GM19463 (cell line): ENCODE measurements around the gene YWHAH.

Experiments
- ATAC-seq: cut with Tn5 transposase; IDR thresholded peaks from one replicate; pipeline ENCODE4 v1.9.1; 2021; ENCODE audit warnings: mild to moderate bottlenecking, moderate library complexity; ENCODE audit not compliant: unreplicated experiment

YWHAH gene

DNA sequence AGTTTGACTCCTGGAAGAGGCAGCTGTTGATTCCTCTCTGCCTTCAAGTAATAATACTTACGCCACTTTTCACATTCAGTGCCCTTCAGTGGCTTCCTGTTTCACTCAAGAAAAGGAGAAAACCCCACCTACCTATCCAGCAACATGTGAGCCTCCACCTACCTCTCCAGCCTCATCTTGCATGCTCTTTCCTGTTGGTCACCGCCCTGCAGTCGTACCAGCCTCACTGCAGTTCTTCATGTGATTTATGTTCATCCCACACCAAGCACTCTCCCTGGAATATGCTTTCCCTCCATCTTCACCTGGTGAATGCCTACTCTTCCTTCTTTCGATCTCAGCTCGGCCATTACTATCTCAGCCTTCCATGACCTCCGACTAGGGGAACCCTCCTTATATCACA, 21.8 kb upstream of the YWHAH start:
- ATAC-seq: no peak

- no peak for ATAC-seq
These were observed 21.2 kb upstream of the YWHAH start for GRCh38 chr22:31923136-31923535.

DNA sequence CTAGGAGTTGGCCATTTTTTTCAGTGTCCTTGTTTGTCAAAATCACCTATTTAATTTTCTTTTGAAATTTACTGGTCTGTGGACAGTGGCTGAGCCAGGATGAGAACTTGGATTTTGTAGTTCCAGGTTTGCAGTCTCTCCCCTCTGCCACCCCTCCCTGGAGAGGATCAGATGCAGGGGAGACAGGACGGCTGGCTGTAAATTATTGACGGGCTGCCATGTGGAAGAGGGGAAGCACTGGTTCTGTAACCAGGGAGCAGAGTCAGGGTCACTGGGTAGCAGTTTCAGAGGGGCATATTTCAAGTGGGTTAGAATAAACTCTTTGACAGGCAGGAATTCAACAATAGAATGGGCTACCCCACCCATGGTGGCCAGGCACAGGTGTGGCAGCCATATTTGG, 20.6 kb upstream of the YWHAH start:
- ATAC-seq: no peak

DNA sequence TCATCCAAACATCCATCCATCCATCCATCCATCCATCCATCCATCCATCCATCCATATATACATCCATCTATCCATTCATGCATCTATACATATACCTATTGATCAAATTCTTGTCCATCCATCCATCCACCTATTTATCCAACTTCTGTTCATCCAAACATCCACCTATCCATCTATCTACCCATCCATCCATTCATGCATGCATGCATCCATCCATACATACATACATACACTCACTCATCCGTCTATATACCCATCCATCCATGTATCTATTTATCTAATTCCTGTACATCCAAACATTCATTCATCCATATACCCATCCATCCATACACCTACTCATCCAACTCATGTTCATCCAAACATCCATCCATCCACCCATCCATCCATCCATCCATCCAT, 19.3 kb upstream of the YWHAH start:
- ATAC-seq: no peak

GRCh38 chr22:31926024-31926423, 18.3 kb upstream of the YWHAH start:
- ATAC-seq: no peak

DNA sequence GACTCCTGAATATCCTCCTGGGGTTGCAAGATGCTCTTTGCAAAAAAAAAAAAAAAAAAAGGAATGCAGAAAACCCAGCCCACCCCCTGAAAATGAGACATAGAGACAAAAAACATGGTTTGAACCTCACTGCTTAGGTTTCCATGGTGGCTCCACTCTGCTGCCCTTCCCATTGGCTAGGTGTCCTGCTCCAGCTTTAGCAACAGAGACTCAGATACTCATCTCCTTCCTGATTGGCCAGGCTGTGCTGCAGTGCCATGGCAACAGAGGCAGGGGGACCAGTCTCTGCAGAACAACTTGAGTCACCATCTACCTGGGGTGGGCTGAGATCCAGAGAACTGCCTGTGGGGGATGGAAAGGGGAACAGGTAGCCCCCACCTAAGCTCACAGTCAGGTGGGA, 17.4 kb upstream of the YWHAH start:
- no peak for ATAC-seq

GRCh38 chr22:31927562-31927961, 16.8 kb upstream of the YWHAH start:
- ATAC-seq: no peak

DNA sequence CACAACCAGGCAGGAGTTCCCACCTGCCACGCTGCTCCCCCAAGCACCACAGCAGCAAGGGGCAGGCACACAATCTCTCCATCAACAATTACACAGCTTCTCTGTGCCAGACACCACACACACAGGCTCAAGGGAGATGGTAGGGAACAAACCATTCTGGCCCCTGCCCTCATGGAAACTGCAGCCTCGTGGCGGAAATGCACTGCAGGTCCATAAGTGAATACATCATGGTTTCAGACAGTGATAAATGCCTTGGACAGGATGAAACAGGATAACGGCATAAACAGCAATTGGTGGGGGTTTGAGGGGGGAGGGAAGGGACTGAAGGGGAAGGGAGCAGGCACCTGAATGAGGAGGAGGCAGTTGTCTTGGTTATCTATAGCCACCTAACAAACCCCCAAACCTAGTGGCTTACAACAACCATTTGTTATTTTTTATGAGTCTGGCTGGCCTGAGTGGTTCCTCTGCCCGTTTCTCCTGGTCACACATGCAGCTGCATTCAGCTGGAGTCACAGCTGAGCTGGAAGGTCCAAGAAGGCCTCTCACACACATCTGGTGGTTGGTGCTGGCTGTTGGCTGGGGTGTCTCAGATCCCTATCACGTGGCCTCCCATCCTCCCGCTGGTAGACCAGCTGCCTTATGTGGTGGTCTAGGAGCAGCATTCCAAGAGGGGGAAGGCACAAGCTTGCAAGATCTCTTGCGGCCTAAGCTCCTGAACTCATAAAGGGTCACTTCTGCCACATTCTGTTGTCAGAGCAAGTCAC, 15.0 kb upstream of the YWHAH start:
- ATAC-seq: no peak

DNA sequence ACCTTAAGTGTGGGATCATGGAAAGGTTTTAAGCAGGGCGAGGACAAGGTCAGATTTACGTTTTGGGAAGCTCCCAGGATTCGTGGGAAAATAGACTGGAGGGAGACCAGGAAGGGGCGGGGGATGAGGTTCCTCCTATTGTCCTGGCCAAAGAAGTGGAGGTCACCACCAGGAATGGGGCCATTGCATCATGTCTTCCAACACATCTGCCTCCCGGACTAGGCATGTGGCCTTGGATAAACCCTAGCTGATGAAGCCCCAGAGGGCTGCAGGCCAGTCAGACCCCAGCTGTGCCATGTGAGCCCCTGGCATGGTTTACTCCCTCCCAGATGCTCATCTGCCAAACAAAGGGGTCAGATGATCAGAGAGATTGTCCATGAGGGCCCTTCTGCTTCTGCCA, 11.5 kb upstream of the YWHAH start:
- no peak for ATAC-seq

DNA sequence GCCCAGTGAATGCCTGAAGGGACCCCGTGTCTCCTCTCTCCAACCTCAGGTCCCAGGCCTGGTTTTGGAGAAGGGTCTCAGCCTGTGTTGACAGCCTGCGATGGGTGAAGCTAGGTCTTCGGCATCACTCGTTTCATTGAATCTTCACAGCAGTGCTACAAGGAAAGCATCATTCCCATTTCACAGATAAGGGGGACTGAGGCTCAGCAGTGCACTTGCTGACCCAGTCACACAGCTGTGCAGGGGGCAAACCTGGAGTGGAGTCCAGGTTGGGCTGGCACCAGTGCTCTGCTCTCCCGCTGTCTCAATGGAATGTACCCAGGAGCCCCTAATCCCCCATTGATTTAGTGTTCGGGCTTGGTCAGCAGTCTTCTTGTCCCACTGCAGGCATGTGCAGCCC, 10.9 kb upstream of the YWHAH start:
- ATAC-seq: no peak

DNA sequence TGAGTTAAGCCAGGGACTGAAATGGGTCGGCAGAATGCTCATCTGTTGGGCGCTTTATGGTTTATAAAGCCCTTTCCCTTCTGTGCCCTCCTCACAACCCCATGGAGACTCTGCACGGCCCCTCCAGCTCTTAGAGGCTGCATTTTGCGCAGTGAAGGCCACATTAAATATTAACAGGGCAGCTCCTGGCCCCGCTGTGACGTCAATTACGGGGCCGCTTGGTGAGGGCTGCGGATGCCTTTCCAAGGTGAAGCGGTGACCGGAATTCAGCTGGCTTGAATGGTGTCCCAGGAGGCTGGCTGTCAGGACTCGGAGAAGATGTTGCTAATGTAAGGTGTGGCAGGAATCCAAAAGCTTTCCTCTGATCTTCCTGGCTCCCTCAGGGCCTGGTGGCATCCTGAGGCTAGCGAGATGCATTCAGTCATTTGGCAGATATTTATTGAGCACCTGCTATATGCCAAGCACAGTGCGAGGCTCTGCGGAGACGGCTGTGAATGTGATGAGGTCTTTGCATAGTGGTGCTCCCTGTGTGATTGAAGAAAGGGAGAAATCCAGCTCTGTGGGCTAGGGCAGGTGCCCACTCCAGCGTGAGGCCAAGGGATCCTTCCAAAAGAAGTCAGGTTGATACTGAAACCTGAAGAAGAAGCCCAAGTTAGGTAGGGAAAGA, 10.4 kb upstream of the YWHAH start:
- ATAC-seq: no peak

DNA sequence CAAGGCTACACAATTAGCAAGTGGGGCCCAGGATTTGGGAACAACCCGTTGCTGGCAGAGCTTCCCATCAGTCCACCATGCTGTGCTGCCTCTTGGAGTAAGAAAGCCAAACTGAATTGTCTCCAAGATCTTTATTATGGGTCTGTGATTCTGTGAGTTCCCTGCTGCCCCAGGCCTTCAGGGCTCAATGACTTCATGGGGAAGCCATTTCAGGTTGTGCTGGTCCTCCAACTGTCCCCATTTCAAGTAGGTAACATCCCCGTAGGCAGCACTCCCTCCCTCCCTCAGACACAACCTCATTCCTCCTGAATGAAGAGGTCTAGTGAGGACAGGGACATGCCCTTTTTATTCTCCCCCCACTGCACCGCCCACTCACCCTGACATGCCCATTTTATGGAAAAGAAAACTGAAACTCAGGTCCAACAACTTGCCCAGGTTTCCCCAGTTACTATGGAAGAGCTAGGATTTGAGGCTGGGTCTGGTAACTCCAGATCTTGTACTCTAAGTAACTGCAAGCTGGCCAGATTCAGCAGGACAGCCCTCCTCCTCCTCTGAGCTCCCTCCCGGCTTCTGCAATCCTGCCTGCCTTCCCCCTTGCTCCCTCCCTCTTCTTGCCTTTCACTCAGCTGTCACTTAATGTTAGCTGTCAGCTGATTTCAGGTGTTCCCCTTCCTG, 8.2 kb upstream of the YWHAH start:
- ATAC-seq: no peak

DNA sequence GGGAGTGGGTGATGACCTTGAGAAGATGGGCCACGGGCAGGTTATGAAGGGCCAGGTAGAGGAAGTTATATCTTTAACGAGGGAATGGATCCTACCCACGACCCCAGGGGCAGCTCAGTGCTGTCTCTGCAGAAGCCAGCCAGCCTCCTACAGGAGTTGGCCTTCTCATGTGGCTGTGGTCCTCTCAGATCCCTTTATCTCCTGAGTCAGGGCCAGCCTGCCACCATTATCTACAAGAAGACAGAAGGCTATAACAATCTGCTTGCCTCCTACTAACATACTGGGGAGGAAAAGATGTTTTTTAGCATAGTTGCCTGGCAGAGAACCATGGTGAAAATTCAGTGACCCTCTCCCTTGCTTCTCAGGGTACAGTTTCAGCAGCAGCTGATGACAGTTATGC, 7.0 kb upstream of the YWHAH start:
- ATAC-seq: no peak

- ATAC-seq: no peak
These were observed 6.0 kb upstream of the YWHAH start for GRCh38 chr22:31938296-31938695.

GRCh38 chr22:31940506-31940905, 3.8 kb upstream of the YWHAH start:
- ATAC-seq: no peak

DNA sequence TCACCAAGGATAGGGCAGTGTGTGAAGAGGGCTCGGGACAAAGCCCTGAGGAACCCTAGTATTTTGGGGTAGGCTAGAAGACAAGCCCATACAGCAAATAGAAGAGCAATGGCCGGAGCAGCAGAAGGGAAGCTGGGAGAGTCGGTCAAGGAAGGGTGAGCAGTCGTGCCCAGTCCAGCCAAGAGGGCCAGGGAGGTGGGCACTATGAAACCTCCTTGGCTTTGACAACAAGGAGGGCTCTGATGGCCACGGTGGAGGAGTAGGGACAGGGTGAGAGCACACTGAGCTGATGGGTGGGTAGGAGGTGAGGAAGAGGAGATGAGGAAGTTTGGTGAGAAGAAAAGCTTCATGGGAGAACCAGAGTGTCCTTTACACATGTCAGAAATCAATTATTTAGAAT, 2.2 kb upstream of the YWHAH start:
- no peak for ATAC-seq

GRCh38 chr22:31943206-31943977, 943 bp upstream of the YWHAH start:
- no peak for ATAC-seq

DNA sequence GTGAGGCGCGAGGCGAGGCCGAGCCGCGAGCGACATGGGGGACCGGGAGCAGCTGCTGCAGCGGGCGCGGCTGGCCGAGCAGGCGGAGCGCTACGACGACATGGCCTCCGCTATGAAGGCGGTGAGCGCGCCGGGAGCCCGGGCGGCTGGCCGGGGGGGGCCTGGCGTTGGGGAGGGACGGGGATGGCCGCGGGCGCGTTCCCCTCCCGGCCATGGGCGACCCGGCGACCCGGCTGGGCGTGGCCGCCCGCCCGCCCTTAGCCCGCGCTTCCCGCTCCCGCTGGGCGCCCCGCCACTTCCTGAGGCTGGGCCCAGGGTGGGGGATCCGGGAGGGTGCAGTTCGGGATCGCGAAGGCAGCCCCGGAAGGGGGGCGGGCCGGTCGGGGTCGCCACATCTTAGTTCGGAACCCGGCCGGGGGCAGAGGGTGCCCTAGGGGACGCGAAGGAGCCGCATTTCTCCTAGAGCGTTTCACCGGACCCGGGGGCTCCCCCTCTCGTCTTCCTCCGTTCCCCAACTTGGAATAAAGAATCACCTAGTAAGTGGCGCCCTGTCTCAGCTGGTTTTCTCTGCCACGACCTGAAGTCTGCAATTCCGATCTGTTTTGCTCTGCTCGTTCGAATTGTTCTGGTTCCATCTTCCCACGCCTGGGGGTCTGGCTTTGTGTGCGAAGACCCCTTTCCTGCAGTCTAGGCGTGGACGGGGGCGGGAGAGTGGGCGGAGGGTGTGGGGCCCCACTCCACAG, 536 bp downstream of the YWHAH start:
- peak; percentile 32 for ATAC-seq

DNA sequence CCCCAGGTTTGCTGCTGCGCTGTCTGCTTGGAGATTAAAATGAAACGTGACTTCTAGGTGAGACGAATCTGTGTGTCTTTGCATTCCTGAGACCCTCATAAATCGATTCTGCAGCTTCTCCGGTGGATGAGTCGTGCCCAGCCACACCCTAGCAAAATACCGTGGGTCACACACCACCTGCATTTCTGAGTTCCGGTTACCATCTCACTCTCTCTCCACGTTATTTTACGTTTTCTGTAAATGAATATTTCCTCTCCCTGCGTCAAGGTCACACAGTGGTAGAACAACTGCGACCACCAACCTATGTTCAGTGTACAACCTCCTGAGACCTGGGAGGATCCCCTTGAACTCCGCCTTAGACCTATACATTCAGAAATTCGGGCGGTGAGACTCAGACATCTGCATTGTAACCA, 1.1 kb downstream of the YWHAH start:
- no peak for ATAC-seq

GRCh38 chr22:31945971-31946680, 1.8 kb downstream of the YWHAH start:
- no peak for ATAC-seq
